ENCODE data around the gene PTEN.
"Not testable (repeated sequence)": the region's sequence is repeated elsewhere in the genome, so short reads cannot be mapped to it uniquely, and the experiment has no call there.

The PTEN gene

DNA sequence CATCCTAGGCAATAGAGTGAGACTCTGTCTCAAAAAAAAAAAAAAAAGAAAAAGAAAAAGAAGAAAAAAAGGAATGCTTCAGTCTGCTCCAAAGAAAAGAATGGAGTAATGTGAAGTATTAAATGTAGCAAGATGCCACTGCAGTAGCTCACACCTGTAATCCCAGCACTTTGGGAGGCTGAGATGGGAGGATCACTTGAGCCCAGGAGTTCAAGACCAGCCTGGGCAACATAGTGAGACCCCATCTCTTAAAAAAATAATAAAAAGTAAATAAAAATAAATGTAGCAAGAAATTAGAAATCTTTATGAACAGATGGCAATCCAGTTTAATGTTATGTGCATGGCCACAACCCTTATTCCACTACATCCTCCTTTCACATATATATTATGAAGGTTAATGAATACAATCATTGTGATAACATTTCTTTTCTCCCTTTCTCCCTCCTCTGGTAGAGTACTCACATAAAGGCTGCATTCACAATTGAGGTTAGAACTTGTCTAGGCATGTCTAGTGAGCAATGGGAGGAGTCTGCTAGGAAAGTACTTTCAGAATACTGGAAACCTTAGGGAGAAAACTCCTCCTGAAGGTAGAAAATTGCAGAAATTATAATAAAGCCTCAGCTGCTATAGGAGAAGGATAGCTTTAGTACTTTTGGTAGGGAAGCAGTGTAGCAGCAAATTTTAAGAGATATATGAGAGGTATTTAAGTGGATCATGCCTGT lies 20.5 kb upstream of the PTEN start:
- H3K9me3 ChIP-seq: no peaks in the 10 kb centered on the region
- TF ChIP-seq, protein P1, sequence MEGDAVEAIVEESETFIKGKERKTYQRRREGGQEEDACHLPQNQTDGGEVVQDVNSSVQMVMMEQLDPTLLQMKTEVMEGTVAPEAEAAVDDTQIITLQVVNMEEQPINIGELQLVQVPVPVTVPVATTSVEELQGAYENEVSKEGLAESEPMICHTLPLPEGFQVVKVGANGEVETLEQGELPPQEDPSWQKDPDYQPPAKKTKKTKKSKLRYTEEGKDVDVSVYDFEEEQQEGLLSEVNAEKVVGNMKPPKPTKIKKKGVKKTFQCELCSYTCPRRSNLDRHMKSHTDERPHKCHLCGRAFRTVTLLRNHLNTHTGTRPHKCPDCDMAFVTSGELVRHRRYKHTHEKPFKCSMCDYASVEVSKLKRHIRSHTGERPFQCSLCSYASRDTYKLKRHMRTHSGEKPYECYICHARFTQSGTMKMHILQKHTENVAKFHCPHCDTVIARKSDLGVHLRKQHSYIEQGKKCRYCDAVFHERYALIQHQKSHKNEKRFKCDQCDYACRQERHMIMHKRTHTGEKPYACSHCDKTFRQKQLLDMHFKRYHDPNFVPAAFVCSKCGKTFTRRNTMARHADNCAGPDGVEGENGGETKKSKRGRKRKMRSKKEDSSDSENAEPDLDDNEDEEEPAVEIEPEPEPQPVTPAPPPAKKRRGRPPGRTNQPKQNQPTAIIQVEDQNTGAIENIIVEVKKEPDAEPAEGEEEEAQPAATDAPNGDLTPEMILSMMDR (IDR thresholded peaks at IDR 0.05; ENCODE audit: low read depth, low read length): no peak
- no peaks in the 10 kb centered on the region for H3K27me3 ChIP-seq
- no peaks in the 10 kb centered on the region for H3K4me1 ChIP-seq
- no peak overlapping the region for H3K4me3 ChIP-seq (ENCODE audit: low read depth, low read length)
- H3K36me3 ChIP-seq: no peaks in the 10 kb centered on the region
- no peak for DNase-seq

DNA sequence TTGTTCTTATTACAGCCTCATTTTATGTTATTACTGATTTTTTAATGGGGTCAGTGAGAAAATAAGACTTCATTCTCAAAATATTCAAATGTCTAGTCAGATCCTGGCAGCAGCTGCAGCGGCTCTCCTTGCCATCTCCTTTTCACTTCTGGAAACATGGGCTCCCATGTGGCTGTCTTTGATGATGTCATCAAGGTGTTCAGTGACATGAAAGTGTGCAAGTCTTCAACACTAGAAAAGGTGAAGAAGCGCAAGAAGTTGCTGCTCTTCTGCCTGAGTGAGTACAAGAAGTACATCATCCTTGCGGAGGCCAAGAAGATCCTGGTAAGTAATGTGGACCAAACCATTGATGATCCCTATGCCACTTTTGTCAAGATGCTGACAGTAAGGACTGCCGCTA lies 19.7 kb upstream of the PTEN start:
- H3K9me3 ChIP-seq: no peaks in the 10 kb centered on the region
- no peaks in the 10 kb centered on the region for H3K27me3 ChIP-seq
- H3K4me3 ChIP-seq (ENCODE audit: low read depth, low read length): no peak overlapping the region
- no peaks in the 10 kb centered on the region for H3K36me3 ChIP-seq
- TF ChIP-seq, protein P1 (IDR thresholded peaks at IDR 0.05; ENCODE audit: low read depth, low read length): no peak
- H3K4me1 ChIP-seq: no peaks in the 10 kb centered on the region
- DNase-seq: no peak

DNA sequence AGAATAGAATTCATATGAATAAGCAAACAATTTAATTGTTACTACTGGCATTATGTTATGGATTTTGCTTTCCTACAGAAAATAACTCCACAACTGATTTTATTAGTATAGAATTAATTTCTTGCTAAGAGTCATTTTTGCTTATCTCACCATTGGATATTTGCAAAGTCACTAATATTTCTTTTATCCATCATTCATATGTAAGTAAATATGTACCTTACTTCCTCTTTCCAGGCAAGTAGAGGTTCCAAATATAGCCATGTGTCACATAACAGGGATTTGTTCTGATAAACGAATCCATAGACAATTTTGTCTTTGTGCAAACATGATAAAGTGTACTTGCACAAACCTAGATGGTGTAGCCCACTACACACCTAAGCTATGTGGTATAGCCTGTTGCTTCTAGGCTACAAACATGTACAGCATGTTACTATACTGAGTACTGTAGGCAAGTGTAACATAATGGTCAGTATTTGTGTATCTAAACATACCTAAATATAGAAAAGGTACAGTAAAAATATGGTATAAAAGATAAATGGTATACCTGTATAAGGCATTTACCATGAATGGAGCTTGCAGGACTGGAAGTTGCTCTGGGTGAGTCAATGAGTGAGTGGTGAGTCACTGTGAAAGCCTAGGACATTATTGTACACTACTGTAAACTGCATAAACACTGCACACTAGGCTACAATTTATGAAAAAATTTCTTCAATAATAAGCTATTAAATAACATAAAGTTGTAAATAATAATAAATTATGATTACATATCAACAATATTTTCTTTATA lies 18.4 kb upstream of the PTEN start:
- H3K36me3 ChIP-seq: no peaks in the 10 kb centered on the region
- H3K27me3 ChIP-seq: no peaks in the 10 kb centered on the region
- no peaks in the 10 kb centered on the region for H3K4me1 ChIP-seq
- H3K4me3 ChIP-seq (ENCODE audit: low read depth, low read length): no peak overlapping the region
- no peaks in the 10 kb centered on the region for H3K9me3 ChIP-seq
- TF ChIP-seq, protein P1 (IDR thresholded peaks at IDR 0.05; ENCODE audit: low read depth, low read length): no peak
- no peak for DNase-seq

DNA sequence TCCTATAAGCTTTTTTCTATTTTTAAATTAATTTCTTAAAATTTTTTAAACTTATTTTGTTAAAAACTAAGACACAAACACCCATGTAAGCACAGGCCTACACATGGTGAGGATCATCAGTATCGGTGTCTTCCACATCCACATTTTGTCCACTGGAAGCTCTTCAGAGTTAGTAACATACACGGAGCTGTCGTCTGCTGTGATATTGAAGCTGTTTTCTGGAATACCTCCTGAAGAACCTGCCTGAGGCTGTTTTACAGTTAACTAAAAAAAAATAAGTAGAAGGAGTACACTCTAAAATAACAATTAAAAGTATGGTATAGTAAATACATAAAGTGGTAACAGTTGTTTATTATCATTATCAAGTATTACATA lies 17.8 kb upstream of the PTEN start:
- Histone ChIP-seq H3K36me3 (no peaks in the 10 kb centered on the region), H3K9me3 (no peaks in the 10 kb centered on the region), H3K4me1 (0 out of 2 replicates have a peak, but pooled peaks cover under 1% of the 10 kb centered on the region), H3K4me3 (ENCODE audit: low read depth, low read length) (no peak overlapping the region), H3K27me3 (no peaks in the 10 kb centered on the region)
- TF ChIP-seq, protein P1 (IDR thresholded peaks at IDR 0.05; ENCODE audit: low read depth, low read length): no peak
- no peak for DNase-seq

DNA sequence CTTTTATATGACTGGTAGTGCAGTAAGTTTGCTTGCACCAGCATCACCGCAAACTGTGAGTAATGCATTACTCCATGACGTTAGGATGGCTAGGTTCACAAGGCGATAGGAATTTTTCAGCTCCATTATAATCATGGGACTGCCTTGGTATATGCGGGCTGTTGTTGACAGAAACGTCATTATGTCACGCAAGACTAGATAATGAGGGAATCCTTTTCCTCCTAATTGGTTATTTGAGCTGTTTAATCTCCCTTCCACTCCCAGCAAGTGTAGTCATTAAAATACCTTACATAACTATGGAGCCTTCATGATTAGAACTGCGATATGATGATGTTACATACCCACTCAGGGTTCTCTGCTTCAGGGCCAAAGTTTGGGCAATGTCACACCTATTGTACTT lies 17.4 kb upstream of the PTEN start:
- Histone ChIP-seq H3K4me1 (peaks cover 5% of the 10 kb centered on the region; the same call in 1 of the 2 replicates), H3K9me3 (no peaks in the 10 kb centered on the region), H3K27me3 (no peaks in the 10 kb centered on the region), H3K4me3 (ENCODE audit: low read depth, low read length) (no peak overlapping the region), H3K36me3 (no peaks in the 10 kb centered on the region)
- no peak for DNase-seq
- TF ChIP-seq, protein P1 (IDR thresholded peaks at IDR 0.05; ENCODE audit: low read depth, low read length): no peak

DNA sequence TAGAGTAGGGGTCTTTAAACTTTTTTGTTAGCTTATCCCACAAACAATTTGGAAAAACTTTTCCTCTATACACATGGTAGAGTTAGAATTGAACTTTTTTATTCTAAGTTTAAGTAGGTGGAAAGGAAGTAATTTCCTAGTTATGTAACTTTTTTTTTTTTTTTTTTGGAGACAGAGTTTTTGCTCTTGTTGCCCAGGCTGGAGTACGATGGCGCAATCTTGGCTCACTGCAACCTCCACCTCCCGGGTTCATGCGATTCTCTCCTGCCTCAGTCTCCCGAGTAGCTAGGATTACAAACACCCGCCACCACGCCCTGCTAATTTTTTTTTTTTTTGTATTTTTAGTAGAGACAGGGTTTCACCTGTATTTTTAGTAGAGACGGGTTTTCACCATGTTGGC lies 16.7 kb upstream of the PTEN start:
- H3K9me3 ChIP-seq; H3K4me3 ChIP-seq (ENCODE audit: low read depth, low read length); H3K27me3 ChIP-seq; H3K36me3 ChIP-seq; H3K4me1 ChIP-seq; DNase-seq: not testable (repeated sequence)

Data from BE2C (cell line).